Measurements from ENCODE around the gene TBCE.

DNA sequence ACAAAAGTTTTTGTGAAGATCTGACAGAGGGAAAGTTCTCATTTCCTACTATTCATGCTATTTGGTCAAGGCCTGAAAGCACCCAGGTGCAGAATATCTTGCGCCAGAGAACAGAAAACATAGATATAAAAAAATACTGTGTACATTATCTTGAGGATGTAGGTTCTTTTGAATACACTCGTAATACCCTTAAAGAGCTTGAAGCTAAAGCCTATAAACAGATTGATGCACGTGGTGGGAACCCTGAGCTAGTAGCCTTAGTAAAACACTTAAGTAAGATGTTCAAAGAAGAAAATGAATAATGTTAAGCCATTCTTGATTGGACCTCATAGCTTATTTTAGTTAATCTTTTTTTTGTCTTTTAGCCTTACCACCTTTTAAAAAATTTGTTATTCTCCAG, 24.8 kb upstream of the TBCE start:
- TF ChIP-seq EZH2 (IDR thresholded peaks at IDR 0.05; ENCODE audit: insufficient read depth, poor library complexity, severe bottlenecking) (no peak), EZH2phosphoT487 (IDR thresholded peaks at IDR 0.05; ENCODE audit: insufficient read depth, low read depth) (no peak)
